Ishikawa (cell line): ENCODE results near the gene SLC25A31.

Source experiments
- CEBPB ChIP-seq: IDR thresholded peaks from 2 replicates; pipeline ENCODE4 v1.6.1; 2012
- CREB1 ChIP-seq: IDR thresholded peaks from 2 replicates; pipeline ENCODE4 v1.6.1; 2012; ENCODE audit warnings: low read depth
- EGR1 ChIP-seq: IDR thresholded peaks from 2 replicates; pipeline ENCODE4 v1.6.1; 2012
- EP300 ChIP-seq: IDR thresholded peaks from 2 replicates; pipeline ENCODE4 v1.6.1; 2012; ENCODE audit warnings: borderline replicate concordance
- FOXM1 ChIP-seq: IDR thresholded peaks from 2 replicates; pipeline ENCODE4 v1.6.1; 2012; ENCODE audit warnings: low read depth, borderline replicate concordance
- MAX ChIP-seq: IDR thresholded peaks from 2 replicates; pipeline ENCODE4 v1.6.1; 2012
- NFIC ChIP-seq: IDR thresholded peaks from 2 replicates; pipeline ENCODE4 v1.6.1; 2012
- RAD21 ChIP-seq: IDR thresholded peaks from 2 replicates; pipeline ENCODE4 v1.6.1; 2012; ENCODE audit warnings: low read depth
- REST ChIP-seq: IDR thresholded peaks from 2 replicates; pipeline ENCODE4 v1.6.1; 2012; ENCODE audit warnings: low read depth, mild to moderate bottlenecking
- TAF1 ChIP-seq: IDR thresholded peaks from 2 replicates; pipeline ENCODE4 v1.6.1; 2012; ENCODE audit warnings: low read depth, mild to moderate bottlenecking
- TCF12 ChIP-seq: IDR thresholded peaks from 2 replicates; pipeline ENCODE4 v1.6.1; 2012; ENCODE audit warnings: low read depth
- TEAD4 ChIP-seq: IDR thresholded peaks from 2 replicates; pipeline ENCODE4 v1.6.1; 2012
- USF1 ChIP-seq: IDR thresholded peaks from 2 replicates; pipeline ENCODE4 v1.6.1; 2012
- YY1 ChIP-seq: IDR thresholded peaks from 2 replicates; pipeline ENCODE4 v1.6.1; 2012; ENCODE audit warnings: low read depth
- ZBTB7A ChIP-seq: IDR thresholded peaks from 2 replicates; pipeline ENCODE4 v1.6.1; 2012; ENCODE audit warnings: low read depth

The SLC25A31 gene

GRCh38 chr4:127781300-127782024, 51.3 kb downstream of the SLC25A31 start:
- TF ChIP-seq FOXM1 (no peak), NFIC (no peak), CREB1 (no peak), USF1 (no peak), REST (no peak), TAF1 (no peak), EP300 (no peak), TCF12 (peak; percentile 40; the same call in 1 of the 2 replicates), ZBTB7A (no peak), EGR1 (no peak), MAX (peak; percentile 98), RAD21 (no peak)

- no peak for TF ChIP-seq RAD21
- no peak for TF ChIP-seq TCF12
- TF ChIP-seq MAX = 0 out of 2 replicates have a peak, but pooled peaks have one; percentile 27
- TF ChIP-seq ZBTB7A = no peak
- no peak for TF ChIP-seq NFIC
- TF ChIP-seq CEBPB = no peak
- no peak for TF ChIP-seq CREB1
- peak; percentile 57; the same call in 1 of the 2 replicates for TF ChIP-seq YY1
- no peak; the same call in 1 of the 2 replicates for TF ChIP-seq TAF1
- no peak for TF ChIP-seq TEAD4
- TF ChIP-seq EGR1 = peak; percentile 54; the same call in 1 of the 2 replicates
- no peak for TF ChIP-seq REST
These were observed 51.8 kb downstream of the SLC25A31 start for GRCh38 chr4:127782025-127782274.

GRCh38 chr4:127782275-127783025, 52.2 kb downstream of the SLC25A31 start, which contains the start of gene HSPA4L:
Gene HSPA4L (plus strand): TSS chr4:127782322. CDS start chr4:127782551, 229 bp downstream.
- no peak for TF ChIP-seq EP300
- 0 out of 2 replicates have a peak, but pooled peaks have one; percentile 47 for TF ChIP-seq TAF1
- TF ChIP-seq USF1 = 0 out of 2 replicates have a peak, but pooled peaks have one; percentile 6
- no peak for TF ChIP-seq CREB1
- TF ChIP-seq TEAD4 = no peak
- TF ChIP-seq MAX = 0 out of 2 replicates have a peak, but pooled peaks have one; percentile 48
- no peak for TF ChIP-seq REST
- peak; percentile 21; the same call in 1 of the 2 replicates for TF ChIP-seq RAD21
- TF ChIP-seq EGR1 = no peak; the same call in 1 of the 2 replicates
- TF ChIP-seq FOXM1 = no peak
- no peak for TF ChIP-seq TCF12
- no peak for TF ChIP-seq CEBPB
- no peak for TF ChIP-seq YY1
- TF ChIP-seq NFIC = no peak
- TF ChIP-seq ZBTB7A = no peak
